ENCODE results near the gene GPR37L1.

DNA sequence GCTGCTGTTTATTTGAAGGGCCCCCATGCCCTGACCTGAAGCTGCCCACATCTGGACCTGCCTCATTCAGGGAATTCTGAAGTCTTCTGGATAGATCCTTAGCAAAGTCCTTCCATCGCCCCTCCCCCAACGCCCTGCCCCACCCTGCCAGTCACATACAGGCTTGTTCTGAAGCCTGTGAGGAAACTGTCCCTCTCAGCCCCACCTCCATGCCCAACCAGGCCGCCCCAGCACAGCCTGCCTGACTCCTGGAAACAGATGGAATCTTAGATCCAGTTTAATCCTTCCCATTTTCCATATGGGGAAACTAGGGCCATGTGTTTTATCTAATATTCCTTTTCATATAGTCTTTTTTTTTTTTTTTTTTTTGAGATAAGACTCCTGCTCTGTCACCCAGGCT lies 44.5 kb upstream of the GPR37L1 start:
- TF ChIP-seq, protein P1, sequence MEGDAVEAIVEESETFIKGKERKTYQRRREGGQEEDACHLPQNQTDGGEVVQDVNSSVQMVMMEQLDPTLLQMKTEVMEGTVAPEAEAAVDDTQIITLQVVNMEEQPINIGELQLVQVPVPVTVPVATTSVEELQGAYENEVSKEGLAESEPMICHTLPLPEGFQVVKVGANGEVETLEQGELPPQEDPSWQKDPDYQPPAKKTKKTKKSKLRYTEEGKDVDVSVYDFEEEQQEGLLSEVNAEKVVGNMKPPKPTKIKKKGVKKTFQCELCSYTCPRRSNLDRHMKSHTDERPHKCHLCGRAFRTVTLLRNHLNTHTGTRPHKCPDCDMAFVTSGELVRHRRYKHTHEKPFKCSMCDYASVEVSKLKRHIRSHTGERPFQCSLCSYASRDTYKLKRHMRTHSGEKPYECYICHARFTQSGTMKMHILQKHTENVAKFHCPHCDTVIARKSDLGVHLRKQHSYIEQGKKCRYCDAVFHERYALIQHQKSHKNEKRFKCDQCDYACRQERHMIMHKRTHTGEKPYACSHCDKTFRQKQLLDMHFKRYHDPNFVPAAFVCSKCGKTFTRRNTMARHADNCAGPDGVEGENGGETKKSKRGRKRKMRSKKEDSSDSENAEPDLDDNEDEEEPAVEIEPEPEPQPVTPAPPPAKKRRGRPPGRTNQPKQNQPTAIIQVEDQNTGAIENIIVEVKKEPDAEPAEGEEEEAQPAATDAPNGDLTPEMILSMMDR (IDR thresholded peaks at IDR 0.05; ENCODE audit: insufficient read depth, low read length), result no peak
- no peak for TF ChIP-seq POLR2AphosphoS5 (IDR thresholded peaks at IDR 0.05; ENCODE audit: low read depth)
- no peak for TF ChIP-seq SPI1 (IDR thresholded peaks at IDR 0.05; ENCODE audit: borderline replicate concordance, low read depth)
